Measurements from ENCODE around the gene TMPRSS3. TPM values are rescaled to one million over a fixed set of nuclear protein-coding genes. Genes with fewer than 3 reads are reported as not detected.

Gene TMPRSS3
- total and polyA plus RNA-seq, 2 of the 13 experiments (the other 11 are each of a cell fraction or from before 2014, with no cell fraction given) = 2.8 to 16.9 TPM

- in situ Hi-C loops (cut with HindIII; ENCODE audit: extremely low pct_ligation_motif_present, low pct_unique_long_range_greater_than_20kb) (loop anchor here (5.0 kb wide), 1 partner anchor 66 kb away; no protein-coding TSS in a partner anchor), intact Hi-C loops (cut with micrococcal nuclease; ENCODE audit: unreplicated experiment) (loop anchor here (1.0 kb wide), 2 partner anchors 43 to 69 kb away; no protein-coding TSS in a partner anchor)
- Histone ChIP-seq H3K4me1 (ENCODE audit: insufficient read depth, low read length) (peaks cover 33% of the 10 kb centered on the region), H3K9ac (ENCODE audit: insufficient read depth, low read depth, low read length) (no peak overlapping the region), H3K27ac (ENCODE audit: extremely low read length, insufficient read depth, low read length) (no peak overlapping the region), H3K9me3 (ENCODE audit: low read length) (no peaks in the 10 kb centered on the region), H4K20me1 (ENCODE audit: insufficient read depth, low read length) (no peaks in the 10 kb centered on the region), H3K79me2 (ENCODE audit: insufficient read depth, low read length) (no peaks in the 10 kb centered on the region), H3K36me3 (replicated peaks in 1 of 2; ENCODE audit: control insufficient read depth in 1 of 2, insufficient read depth in 2 of 2, low read length in 2 of 2) (no peaks in the 10 kb centered on the region), H3K4me2 (ENCODE audit: low read depth, low read length) (no peak overlapping the region), H3K27me3 (ENCODE audit: control insufficient read depth in 1 of 2, insufficient read depth in 2 of 2, low read length in 2 of 2) (no peaks in the 10 kb centered on the region), H3K4me3 (replicated peaks in 1 of 3; ENCODE audit: insufficient read depth in 1 of 3, low read depth in 2 of 3, low read length in 3 of 3) (no peak overlapping the region), H2AFZ (ENCODE audit: low read length) (no peak overlapping the region)
- CTCF ChIA-PET (ENCODE audit: low intra/inter-chr PET ratio, low total read pairs) = interaction anchor here (1.6 to 2.9 kb wide), 4 partner anchors 44 to 236 kb away, joined by 9 to 30 read pairs (median 22); no protein-coding TSS in a partner anchor
- DNase-seq (ENCODE audit: low spot score) = peak; percentile 69
- peak; percentile 58 for FAIRE-seq
- WGBS (ENCODE audit: low lambda C conversion rate) = 0% methylated on average over 1 of the region's 1 CpG
- BruUV-seq (replicated peaks) = no TSS peak
- peak; percentile 71 for ATAC-seq
- POLR2A ChIA-PET = interaction anchor here (1.3 to 1.6 kb wide), 2 partner anchors 9 to 14 kb away, joined by 3 to 8 read pairs; partner anchors contain the start of gene TFF1
- no peak for TF ChIP-seq THAP9 (CRISPR knock-in tag; IDR thresholded peaks at IDR 0.05; ENCODE audit: borderline replicate concordance)
- peak in 1 of 2 experiments; percentile 54; a peak in 1 of 4 replicates for TF ChIP-seq HMGXB4 (CRISPR knock-in tag; IDR thresholded peaks at IDR 0.05; ENCODE audit: borderline replicate concordance in 1 of 2, low read depth in 1 of 2)
- peak; percentile 87 for TF ChIP-seq SMC3 (IDR thresholded peaks at IDR 0.05; ENCODE audit: low read length)
- peak; percentile 74 for TF ChIP-seq HIC2 (CRISPR knock-in tag; IDR thresholded peaks at IDR 0.05; ENCODE audit: low read depth)
- TF ChIP-seq CHD2 (IDR thresholded peaks at IDR 0.05; ENCODE audit: low read depth, low read length) = no peak
- TF ChIP-seq ISX (CRISPR knock-in tag; conservative IDR thresholded peaks at IDR 0.05) = no peak
- TF ChIP-seq GATAD2A (CRISPR knock-in tag; IDR thresholded peaks at IDR 0.05) = 0 out of 2 replicates have a peak, but pooled peaks have one; percentile 29
- peak; percentile 91 for TF ChIP-seq CTCF (CRISPR knock-in tag; IDR thresholded peaks at IDR 0.05)
- TF ChIP-seq RAD21 (CRISPR knock-in tag; IDR thresholded peaks at IDR 0.05) = peak; percentile 75
- TF ChIP-seq TFAP4 (IDR thresholded peaks at IDR 0.05; ENCODE audit: borderline replicate concordance, low read depth) = peak; percentile 59; the same call in 1 of the 2 replicates
- no peak for TF ChIP-seq ZNF619 (CRISPR knock-in tag; IDR thresholded peaks at IDR 0.05)
These were observed 14.4 kb downstream of the TMPRSS3 start for GRCh38 chr21:42381347-42381984.

Measured in HepG2 (cell line).